Liver (tissue), 6 donors: ENCODE data around the gene PDK1. TPM values are rescaled to one million over a fixed set of nuclear protein-coding genes. Genes with fewer than 3 reads are reported as not detected.

Source experiments
- FOXA1 ChIP-seq: IDR thresholded peaks from 2 replicates; pipeline ENCODE4 v1.6.1; 2016; ENCODE audit warnings: antibody characterized with exemption
- HNF4G ChIP-seq: IDR thresholded peaks from 2 replicates; pipeline ENCODE4 v1.6.1; 2016; ENCODE audit warnings: antibody characterized with exemption
- MAX ChIP-seq: IDR thresholded peaks from 2 replicates; pipeline ENCODE4 v1.6.1; 2016; ENCODE audit warnings: antibody characterized with exemption
- NR2F2 ChIP-seq: IDR thresholded peaks from 2 replicates; pipeline ENCODE4 v1.6.1; 2016; ENCODE audit warnings: antibody characterized with exemption
- RAD21 ChIP-seq, 2 donors: IDR thresholded peaks; 2 replicates each; pipeline ENCODE4 v1.6.1; 2016; ENCODE audit warnings: antibody characterized with exemption in 2 of 2, mild to moderate bottlenecking in 2 of 2
- polyA plus RNA-seq, 2 donors: library from polyadenylated mRNA; stranded (reverse) in 1 of 2; unstranded in 1 of 2; fragments of 200-250 nt in 1 of 2; fragments of >200 nt in 1 of 2; fragmentation: Nextera tagmentation in 1 of 2; extraction: Ambion mirVana in 1 of 2; gene quantifications; one replicate each; pipeline versions ENCODE4 v1.2.1 to v1.2.3, GENCODE V29; 2013 to 2015
- small RNA-seq: library from RNA; depleted of rRNA; stranded (forward); fragments of <200 nt; gene quantifications from one replicate; pipeline ENCODE3, GENCODE V24; 2014
- total RNA-seq, 2 donors: library from RNA; depleted of rRNA; stranded (reverse); fragments of >200 nt; gene quantifications; one replicate each; pipeline ENCODE4 v1.2.3, GENCODE V29; 2014
- TF ChIP-seq, protein P1 (sequence below): fragments of 150-350 bp; IDR thresholded peaks from 2 replicates; pipeline ENCODE4 v1.5.1; 2017; ENCODE audit warnings: improper control_type of control experiment, low read depth, low read length; ENCODE audit not compliant: missing input control
- donor health status: healthy.
- donor health status: healthy.
- donor health status: healthy.

PDK1 gene
- total and polyA plus RNA-seq, 4 donors: 4.7 to 10.9 (median 7.8) TPM

GRCh38 chr2:172655838-172656573 lies 100.1 kb downstream of the PDK1 start (continued):
- TF ChIP-seq, protein P1, sequence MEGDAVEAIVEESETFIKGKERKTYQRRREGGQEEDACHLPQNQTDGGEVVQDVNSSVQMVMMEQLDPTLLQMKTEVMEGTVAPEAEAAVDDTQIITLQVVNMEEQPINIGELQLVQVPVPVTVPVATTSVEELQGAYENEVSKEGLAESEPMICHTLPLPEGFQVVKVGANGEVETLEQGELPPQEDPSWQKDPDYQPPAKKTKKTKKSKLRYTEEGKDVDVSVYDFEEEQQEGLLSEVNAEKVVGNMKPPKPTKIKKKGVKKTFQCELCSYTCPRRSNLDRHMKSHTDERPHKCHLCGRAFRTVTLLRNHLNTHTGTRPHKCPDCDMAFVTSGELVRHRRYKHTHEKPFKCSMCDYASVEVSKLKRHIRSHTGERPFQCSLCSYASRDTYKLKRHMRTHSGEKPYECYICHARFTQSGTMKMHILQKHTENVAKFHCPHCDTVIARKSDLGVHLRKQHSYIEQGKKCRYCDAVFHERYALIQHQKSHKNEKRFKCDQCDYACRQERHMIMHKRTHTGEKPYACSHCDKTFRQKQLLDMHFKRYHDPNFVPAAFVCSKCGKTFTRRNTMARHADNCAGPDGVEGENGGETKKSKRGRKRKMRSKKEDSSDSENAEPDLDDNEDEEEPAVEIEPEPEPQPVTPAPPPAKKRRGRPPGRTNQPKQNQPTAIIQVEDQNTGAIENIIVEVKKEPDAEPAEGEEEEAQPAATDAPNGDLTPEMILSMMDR: no peak
- TF ChIP-seq FOXA1 (no peak), NR2F2 (no peak), HNF4G (no peak), RAD21 (IDR thresholded peaks at IDR 0.05) (no peak), MAX (no peak)

Small RNA genes within 50 kb of the gene (small RNA-seq; reads per million reads assigned to genes)
- gene RF00019: not detected

Other genes with a start within 250 kb of the PDK1 start
- gene ITGA6, start 128.5 kb upstream of the PDK1 start, total RNA-seq: 10 to 100 TPM; 15.6 to 21.6 TPM
- 1 to 10 TPM; 5.8 to 7.3 TPM for gene ITGA6, start 128.5 kb upstream of the PDK1 start, polyA plus RNA-seq
- 10 to 100 TPM in 1 of 2 donors, 1 to 10 TPM in 1; 1.5 to 18.2 TPM for gene RAPGEF4, start 179.8 kb downstream of the PDK1 start, total RNA-seq
- 1 to 10 TPM; 7.5 to 9.1 TPM for gene RAPGEF4, start 179.8 kb downstream of the PDK1 start, polyA plus RNA-seq